Ishikawa (cell line): Measurements from ENCODE around the gene EXOC4.

Experiments
- CEBPB ChIP-seq: IDR thresholded peaks from 2 replicates; pipeline ENCODE4 v1.6.1; 2012
- CREB1 ChIP-seq: IDR thresholded peaks from 2 replicates; pipeline ENCODE4 v1.6.1; 2012; ENCODE audit warnings: low read depth
- EGR1 ChIP-seq: IDR thresholded peaks from 2 replicates; pipeline ENCODE4 v1.6.1; 2012
- EP300 ChIP-seq: IDR thresholded peaks from 2 replicates; pipeline ENCODE4 v1.6.1; 2012; ENCODE audit warnings: borderline replicate concordance
- FOXM1 ChIP-seq: IDR thresholded peaks from 2 replicates; pipeline ENCODE4 v1.6.1; 2012; ENCODE audit warnings: low read depth, borderline replicate concordance
- RAD21 ChIP-seq: IDR thresholded peaks from 2 replicates; pipeline ENCODE4 v1.6.1; 2012; ENCODE audit warnings: low read depth
- TCF12 ChIP-seq: IDR thresholded peaks from 2 replicates; pipeline ENCODE4 v1.6.1; 2012; ENCODE audit warnings: low read depth
- TEAD4 ChIP-seq: IDR thresholded peaks from 2 replicates; pipeline ENCODE4 v1.6.1; 2012
- TF ChIP-seq, protein P1 (sequence below): IDR thresholded peaks from 2 replicates; pipeline ENCODE4 v1.6.1; 2012
- TF ChIP-seq, protein P2 (sequence below): IDR thresholded peaks from 2 replicates; pipeline ENCODE4 v1.6.1; 2012; ENCODE audit warnings: low read depth, mild to moderate bottlenecking
- TF ChIP-seq, protein P3 (sequence below): IDR thresholded peaks from 2 replicates; pipeline ENCODE4 v1.6.1; 2012

DNA sequence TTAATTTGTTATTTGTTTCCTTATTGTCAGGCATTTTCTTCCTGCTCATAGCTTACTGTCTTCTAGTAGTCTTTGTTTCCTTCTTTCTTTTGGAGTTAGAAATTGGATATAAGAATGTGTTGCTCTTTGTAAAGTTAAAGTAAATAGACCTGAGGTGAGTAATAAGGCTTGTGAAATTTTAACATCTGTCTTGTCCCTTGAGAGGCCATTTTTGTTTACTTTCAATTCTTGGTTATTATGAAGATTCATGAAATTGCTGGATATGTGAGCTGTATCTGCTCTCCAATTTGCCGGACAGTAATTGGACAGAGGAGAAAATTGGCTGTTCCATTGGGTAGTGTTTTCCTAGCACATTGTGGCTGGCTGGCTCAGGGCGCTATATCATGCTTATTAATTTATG, 260.7 kb downstream of the EXOC4 start:
- TF ChIP-seq CEBPB = no peak
- no peak for TF ChIP-seq CREB1
- no peak for TF ChIP-seq TEAD4
- TF ChIP-seq EP300 = no peak
- TF ChIP-seq, protein P1, sequence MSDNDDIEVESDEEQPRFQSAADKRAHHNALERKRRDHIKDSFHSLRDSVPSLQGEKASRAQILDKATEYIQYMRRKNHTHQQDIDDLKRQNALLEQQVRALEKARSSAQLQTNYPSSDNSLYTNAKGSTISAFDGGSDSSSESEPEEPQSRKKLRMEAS = no peak
- TF ChIP-seq EGR1 = no peak
- TF ChIP-seq, protein P2, sequence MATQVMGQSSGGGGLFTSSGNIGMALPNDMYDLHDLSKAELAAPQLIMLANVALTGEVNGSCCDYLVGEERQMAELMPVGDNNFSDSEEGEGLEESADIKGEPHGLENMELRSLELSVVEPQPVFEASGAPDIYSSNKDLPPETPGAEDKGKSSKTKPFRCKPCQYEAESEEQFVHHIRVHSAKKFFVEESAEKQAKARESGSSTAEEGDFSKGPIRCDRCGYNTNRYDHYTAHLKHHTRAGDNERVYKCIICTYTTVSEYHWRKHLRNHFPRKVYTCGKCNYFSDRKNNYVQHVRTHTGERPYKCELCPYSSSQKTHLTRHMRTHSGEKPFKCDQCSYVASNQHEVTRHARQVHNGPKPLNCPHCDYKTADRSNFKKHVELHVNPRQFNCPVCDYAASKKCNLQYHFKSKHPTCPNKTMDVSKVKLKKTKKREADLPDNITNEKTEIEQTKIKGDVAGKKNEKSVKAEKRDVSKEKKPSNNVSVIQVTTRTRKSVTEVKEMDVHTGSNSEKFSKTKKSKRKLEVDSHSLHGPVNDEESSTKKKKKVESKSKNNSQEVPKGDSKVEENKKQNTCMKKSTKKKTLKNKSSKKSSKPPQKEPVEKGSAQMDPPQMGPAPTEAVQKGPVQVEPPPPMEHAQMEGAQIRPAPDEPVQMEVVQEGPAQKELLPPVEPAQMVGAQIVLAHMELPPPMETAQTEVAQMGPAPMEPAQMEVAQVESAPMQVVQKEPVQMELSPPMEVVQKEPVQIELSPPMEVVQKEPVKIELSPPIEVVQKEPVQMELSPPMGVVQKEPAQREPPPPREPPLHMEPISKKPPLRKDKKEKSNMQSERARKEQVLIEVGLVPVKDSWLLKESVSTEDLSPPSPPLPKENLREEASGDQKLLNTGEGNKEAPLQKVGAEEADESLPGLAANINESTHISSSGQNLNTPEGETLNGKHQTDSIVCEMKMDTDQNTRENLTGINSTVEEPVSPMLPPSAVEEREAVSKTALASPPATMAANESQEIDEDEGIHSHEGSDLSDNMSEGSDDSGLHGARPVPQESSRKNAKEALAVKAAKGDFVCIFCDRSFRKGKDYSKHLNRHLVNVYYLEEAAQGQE = no peak
- no peak for TF ChIP-seq TCF12
- TF ChIP-seq FOXM1 = no peak
- no peak for TF ChIP-seq RAD21
- TF ChIP-seq, protein P3, sequence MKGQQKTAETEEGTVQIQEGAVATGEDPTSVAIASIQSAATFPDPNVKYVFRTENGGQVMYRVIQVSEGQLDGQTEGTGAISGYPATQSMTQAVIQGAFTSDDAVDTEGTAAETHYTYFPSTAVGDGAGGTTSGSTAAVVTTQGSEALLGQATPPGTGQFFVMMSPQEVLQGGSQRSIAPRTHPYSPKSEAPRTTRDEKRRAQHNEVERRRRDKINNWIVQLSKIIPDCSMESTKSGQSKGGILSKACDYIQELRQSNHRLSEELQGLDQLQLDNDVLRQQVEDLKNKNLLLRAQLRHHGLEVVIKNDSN = no peak
